Thymus (tissue), 11 donors: ENCODE data around the gene POLRMT. TPM values are rescaled to one million over a fixed set of nuclear protein-coding genes. Genes with fewer than 3 reads are reported as not detected.

ENCODE experiments used
- DNase-seq, 9 donors: peaks; one replicate each; pipeline ENCODE4 v3.0.0-alpha.2; 2013; ENCODE audit warnings: low spot score in 9 of 9, low read depth in 6 of 9, missing footprints in 1 of 9
- H3K27ac ChIP-seq, 2 donors: one replicate each; pipeline ENCODE4 v1.5.1; 2013; ENCODE audit warnings: control low read depth in 1 of 2, low read depth in 1 of 2, low read length in 1 of 2, mild to moderate bottlenecking in 1 of 2, moderate library complexity in 1 of 2
- H3K27me3 ChIP-seq, 2 donors: one replicate each; pipeline ENCODE4 v1.5.1; 2013; ENCODE audit warnings: low read length in 1 of 2; ENCODE audit not compliant: control insufficient read depth in 2 of 2, insufficient read depth in 1 of 2
- H3K36me3 ChIP-seq, 2 donors: one replicate each; pipeline ENCODE4 v1.5.1; 2013; ENCODE audit warnings: low read length in 1 of 2, mild to moderate bottlenecking in 1 of 2, moderate library complexity in 1 of 2; ENCODE audit not compliant: control insufficient read depth in 2 of 2, insufficient read depth in 2 of 2
- H3K4me1 ChIP-seq, 2 donors: one replicate each; pipeline ENCODE4 v1.5.1; 2013; ENCODE audit warnings: low read length in 2 of 2; ENCODE audit not compliant: control insufficient read depth in 2 of 2, insufficient read depth in 2 of 2
- H3K4me3 ChIP-seq, 2 donors: one replicate each; pipeline ENCODE4 v1.5.1; 2013; ENCODE audit warnings: low read length in 2 of 2, control low read depth in 1 of 2, mild to moderate bottlenecking in 1 of 2
- H3K9me3 ChIP-seq, 2 donors: one replicate each; pipeline ENCODE4 v1.5.1; 2013; ENCODE audit warnings: low read length in 1 of 2, mild to moderate bottlenecking in 1 of 2; ENCODE audit not compliant: control insufficient read depth in 2 of 2, insufficient read depth in 1 of 2
- WGBS: extraction: QIAGEN DNeasy Blood & Tissue Kit; methylation state at CpG from one replicate; pipeline ENCODE4 v1.1.7; 2013; 5-methylcytosine and 5-hydroxymethylcytosine counted together
- polyA plus RNA-seq: library from polyadenylated mRNA; stranded (reverse); fragments of 200-250 nt; gene quantifications from one replicate; pipeline ENCODE4 v1.2.3, GENCODE V29; 2013
- total RNA-seq: library from RNA; stranded (reverse); fragments of 120-200 nt; gene quantifications from one replicate; pipeline ENCODE4 v1.2.4, GENCODE V29; 2013
- donor health status: healthy.

Gene POLRMT
- total and polyA plus RNA-seq, 2 donors: 37.0 to 130 TPM

DNA sequence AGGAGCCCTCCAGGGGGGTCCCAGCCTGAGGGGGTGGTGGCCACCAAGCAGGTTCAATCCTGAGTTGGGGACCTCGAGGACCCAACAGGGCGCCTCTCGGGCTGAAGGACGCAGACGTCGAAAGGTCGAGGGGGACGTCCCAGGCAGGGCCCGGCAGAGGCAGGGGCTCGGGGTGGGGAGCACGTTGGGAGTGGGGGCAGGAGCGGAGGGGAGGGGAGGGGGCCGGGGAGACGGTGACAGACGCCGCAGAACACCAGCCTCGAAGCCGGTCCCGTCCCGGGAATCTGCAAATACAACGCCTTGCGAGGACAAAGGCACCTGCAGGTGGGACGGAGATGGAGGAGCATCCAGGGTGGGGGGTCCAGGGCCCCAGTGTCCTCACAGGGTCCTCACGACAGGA is 10.4 kb upstream of the POLRMT start:
- no peaks in the 10 kb centered on the region for H3K9me3 ChIP-seq
- H3K4me3 ChIP-seq: no peak overlapping the region
- H3K36me3 ChIP-seq: peaks cover 28 to 51% of the 10 kb centered on the region in 2 donors
- no peak for DNase-seq
- H3K27ac ChIP-seq: no peak overlapping the region
- H3K27me3 ChIP-seq: peaks cover 4 to 16% of the 10 kb centered on the region in 2 donors
- peaks cover 3 to 7% of the 10 kb centered on the region in 2 donors for H3K4me1 ChIP-seq
- WGBS: 94% methylated on average over 24 of the region's 24 CpGs

DNA sequence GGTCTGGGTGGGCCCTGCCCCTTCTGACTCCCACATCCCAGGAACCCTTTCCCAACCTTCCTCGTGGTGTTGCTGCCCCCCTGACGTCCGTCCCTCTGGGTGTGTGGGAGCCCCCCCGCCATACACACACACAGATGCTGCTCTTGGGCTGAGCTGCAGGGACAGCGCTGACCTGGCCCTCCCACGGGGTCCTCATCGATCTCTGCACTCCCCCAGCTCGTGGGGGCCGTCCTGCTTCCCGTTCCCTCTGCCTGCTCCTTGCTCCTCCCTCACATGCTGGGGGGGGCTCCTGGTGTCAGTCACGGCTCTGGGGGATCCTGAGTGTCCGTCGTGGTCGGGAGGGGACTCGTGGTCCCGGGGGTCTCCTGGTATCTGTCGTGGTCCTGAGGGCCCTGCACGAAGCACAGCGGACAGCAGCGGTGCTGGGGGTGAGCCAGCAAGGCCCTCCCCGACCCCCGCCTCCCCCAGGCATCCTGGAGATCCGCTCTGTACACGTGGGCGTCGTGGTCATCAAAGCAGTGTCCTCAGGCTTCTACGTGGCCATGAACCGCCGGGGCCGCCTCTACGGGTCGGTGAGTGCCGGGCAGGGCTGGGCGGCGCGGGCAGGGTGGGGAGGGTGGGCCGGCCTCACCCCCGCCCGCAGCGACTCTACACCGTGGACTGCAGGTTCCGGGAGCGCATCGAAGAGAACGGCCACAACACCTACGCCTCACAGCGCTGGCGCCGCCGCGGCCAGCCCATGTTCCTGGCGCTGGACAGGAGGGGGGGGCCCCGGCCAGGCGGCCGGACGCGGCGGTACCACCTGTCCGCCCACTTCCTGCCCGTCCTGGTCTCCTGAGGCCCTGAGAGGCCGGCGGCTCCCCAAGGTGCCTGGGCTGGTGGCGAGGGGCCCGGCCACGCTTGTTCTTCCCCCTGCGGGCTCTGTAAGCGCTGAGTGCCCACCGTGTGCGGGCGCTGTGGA is 9.7 kb upstream of the POLRMT start:
- Histone ChIP-seq H3K27ac (no peak overlapping the region), H3K36me3 (peaks cover 22 to 44% of the 10 kb centered on the region in 2 donors), H3K4me3 (no peak overlapping the region), H3K27me3 (peaks cover 8 to 22% of the 10 kb centered on the region in 2 donors), H3K9me3 (no peaks in the 10 kb centered on the region), H3K4me1 (peaks cover 3 to 7% of the 10 kb centered on the region in 2 donors)
- 95% methylated on average over 70 of the region's 70 CpGs for WGBS
- no peak for DNase-seq

DNA sequence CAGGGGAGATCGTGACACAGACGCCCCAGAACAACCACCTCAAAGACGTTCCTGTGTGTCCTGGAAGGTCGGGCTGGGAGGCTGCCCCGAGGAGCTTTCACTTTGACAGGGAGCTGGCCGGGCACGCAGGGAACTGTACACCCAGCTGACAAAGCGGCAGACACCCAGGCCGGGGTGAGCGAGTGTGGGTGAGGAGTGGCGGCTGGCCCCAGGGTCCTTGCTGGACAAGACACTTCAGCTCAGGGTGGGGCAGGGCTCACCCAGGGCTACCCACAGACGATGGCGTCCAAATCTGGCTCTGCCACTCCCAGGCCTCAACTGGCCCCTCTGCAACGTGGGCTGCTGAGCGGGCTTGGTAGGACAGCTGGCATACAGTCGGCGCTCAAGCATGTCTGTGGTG is 8.4 kb upstream of the POLRMT start:
- WGBS: 93% methylated on average over 17 of the region's 17 CpGs
- Histone ChIP-seq H3K27me3 (peaks cover 8 to 26% of the 10 kb centered on the region in 2 donors), H3K36me3 (peaks cover 10 to 31% of the 10 kb centered on the region in 2 donors), H3K4me1 (peaks cover 3 to 7% of the 10 kb centered on the region in 2 donors), H3K9me3 (no peaks in the 10 kb centered on the region), H3K4me3 (no peak overlapping the region), H3K27ac (no peak overlapping the region)
- no peak for DNase-seq

DNA sequence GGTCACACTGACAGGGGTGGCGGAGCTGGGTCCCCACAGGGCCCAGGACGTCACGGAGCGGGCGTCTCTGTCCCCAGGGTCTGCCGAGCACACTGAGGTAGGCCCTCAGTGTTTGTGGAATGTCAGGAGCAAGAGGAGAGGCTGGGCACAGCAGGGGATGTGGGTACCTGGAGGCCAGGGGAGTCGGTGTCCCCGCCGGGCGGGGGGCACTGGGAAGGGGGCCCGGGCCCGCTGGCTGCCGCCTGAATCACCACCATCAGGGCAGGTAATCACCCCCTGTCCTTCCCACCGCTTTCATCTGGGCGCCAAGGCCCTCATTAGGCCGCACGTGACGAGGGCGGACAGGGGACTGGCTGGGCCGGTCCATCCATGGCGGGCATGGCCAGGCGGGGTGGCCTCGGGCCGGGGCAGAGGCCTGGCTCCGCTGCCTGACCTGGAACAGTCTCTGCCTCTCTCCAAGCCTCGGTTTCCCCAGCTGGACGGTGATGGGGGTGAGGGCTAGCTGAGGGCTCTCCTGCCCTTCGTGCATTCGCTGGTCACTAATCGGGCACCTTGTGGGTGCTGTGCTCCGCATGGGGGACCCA is 7.4 kb upstream of the POLRMT start:
- peaks cover 8 to 26% of the 10 kb centered on the region in 2 donors for H3K27me3 ChIP-seq
- no peak overlapping the region for H3K4me3 ChIP-seq
- peaks cover 2 to 21% of the 10 kb centered on the region in 2 donors for H3K36me3 ChIP-seq
- DNase-seq: no peak
- WGBS: 95% methylated on average over 31 of the region's 31 CpGs
- H3K27ac ChIP-seq: no peak overlapping the region
- no peaks in the 10 kb centered on the region for H3K9me3 ChIP-seq
- H3K4me1 ChIP-seq: peaks cover 3 to 7% of the 10 kb centered on the region in 2 donors

DNA sequence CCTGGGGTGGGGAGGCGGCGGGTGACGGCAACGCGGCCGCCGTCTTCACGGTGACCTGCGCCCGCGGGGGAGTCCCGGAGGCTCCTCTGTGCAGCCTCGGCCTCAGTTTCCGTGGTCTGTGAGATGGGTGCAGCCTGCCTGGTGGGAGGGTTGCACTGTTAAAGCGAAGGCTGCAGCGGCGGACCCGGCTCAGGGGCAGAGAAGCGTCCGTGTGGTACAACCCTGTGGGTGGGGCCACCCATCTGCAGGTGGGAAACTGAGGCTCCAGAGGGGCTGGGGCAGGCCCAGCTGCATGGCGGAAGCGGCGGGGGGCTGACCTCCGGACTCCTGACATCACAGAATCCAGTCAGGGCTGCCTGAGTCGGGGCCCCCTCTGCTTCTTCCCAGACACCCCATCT is 6.8 kb upstream of the POLRMT start:
- H3K27ac ChIP-seq: no peak overlapping the region
- no peak for DNase-seq
- 62% methylated on average over 25 of the region's 25 CpGs for WGBS
- peaks cover 3 to 7% of the 10 kb centered on the region in 2 donors for H3K4me1 ChIP-seq
- H3K27me3 ChIP-seq: peaks cover 8 to 26% of the 10 kb centered on the region in 2 donors
- H3K36me3 ChIP-seq: peaks cover 0 to 19% of the 10 kb centered on the region in 2 donors
- H3K9me3 ChIP-seq: no peaks in the 10 kb centered on the region
- H3K4me3 ChIP-seq: peak overlapping the region in 1 of 2 donors; percentile 50

DNA sequence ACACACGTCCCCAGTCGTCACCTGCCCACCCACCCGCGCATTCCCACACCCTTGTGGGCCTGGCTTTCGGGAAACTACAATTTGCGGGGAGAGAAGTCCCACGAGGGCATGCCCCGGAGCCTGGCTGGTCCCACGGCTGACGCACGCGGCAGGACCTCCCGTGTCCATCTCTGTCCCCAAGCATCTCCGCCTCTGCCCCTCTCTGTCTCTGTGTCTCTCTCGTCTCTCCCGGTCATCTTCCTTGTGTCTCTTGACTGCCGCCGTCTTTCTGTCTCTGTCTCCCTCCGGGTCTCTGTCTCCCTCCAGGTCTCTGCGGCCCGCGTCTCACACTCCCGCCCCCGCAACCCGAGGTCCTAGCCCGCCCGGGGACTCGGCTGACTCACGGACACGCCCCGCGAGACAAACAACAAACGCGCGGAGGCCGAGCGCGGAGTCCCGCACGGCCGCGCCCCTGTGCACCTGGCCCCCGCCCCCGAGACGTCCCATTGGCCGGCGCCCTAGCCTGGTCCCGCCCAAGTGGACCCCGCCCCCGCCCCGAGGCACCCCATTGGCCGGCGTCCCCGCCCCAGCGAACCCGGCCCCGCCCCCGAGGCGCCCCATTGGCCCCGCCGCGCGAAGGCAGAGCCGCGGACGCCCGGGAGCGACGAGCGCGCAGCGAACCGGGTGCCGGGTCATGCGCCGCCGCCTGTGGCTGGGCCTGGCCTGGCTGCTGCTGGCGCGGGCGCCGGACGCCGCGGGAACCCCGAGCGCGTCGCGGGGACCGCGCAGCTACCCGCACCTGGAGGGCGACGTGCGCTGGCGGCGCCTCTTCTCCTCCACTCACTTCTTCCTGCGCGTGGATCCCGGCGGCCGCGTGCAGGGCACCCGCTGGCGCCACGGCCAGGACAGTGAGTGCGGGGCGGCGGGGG is 6.2 kb upstream of the POLRMT start, which contains the start of gene FGF22:
Gene FGF22 (plus strand): TSS at position 627 of the 908 bp plus-strand sequence. CDS start 47 bp downstream, at position 674.
- 8% methylated on average over 109 of the region's 109 CpGs for WGBS
- Histone ChIP-seq H3K27ac (no peak within 1 kb of the TSS), H3K36me3 (peaks cover 0 to 14% of the 10 kb centered on the region in 2 donors), H3K27me3 (peaks cover 8 to 26% of the 10 kb centered on the region in 2 donors), H3K4me3 (peak within 1 kb of the TSS; percentile 13 to 50), H3K9me3 (no peaks in the 10 kb centered on the region), H3K4me1 (peaks cover 3 to 7% of the 10 kb centered on the region in 2 donors)
- peak in 7 of 9 donors; percentile 65 to 91 (median 83) for DNase-seq

DNA sequence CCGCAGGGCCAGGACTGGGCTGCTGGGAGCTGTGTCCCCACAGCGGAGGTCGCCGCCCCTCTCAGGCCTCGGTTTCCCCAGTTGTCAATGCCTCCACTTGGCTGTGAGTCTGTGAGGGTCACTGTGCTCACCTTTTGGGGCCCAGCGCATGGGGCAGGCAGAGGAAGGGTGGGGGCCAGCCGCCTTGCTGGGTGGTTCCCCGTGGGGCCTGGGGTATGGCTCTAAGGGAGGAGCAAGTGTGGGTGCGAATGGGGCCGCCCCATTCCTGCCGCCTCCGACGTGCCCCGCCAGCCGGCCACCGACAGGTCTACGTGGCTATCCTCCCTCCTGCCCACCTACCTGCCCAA is 5.5 kb upstream of the POLRMT start:
- H3K4me3 ChIP-seq: no peak overlapping the region

DNA sequence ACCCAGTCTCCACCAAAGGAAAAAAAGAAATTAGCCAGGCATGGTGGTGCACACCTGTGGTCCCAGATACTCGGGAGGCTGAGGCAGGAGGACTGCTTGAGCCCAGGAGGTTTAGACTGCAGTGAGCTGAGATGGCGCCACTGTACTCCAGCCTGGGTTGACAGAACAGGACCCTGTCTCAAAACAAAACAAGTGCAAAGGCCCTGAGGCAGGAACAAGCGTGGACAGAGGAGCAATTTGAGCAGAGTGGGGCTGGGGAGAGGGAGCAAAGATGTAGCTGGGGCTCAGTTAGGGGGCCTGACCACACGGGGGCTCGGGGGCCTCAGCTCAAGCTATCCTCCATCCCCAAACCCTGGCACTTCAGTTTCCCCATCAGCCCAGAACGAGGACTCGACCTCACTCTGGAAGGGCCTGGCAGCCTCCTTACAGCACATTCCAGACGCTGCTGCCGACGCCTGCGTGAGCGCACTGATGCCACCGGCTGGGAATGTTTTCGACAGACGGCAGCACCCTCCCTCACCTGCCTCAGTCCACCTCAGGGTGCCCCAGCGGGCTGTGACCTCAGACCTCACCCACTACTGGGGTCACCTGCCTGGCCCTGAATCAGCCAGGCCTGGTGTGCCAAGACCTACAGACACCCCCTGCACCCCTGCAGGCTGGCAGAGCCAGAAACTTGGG is 1.8 kb upstream of the POLRMT start:
- no peak overlapping the region for H3K4me3 ChIP-seq

More for the DNA sequence above, 5.5 kb upstream of the POLRMT start:
- H3K36me3 ChIP-seq: peaks cover 0 to 10% of the 10 kb centered on the region in 2 donors
- H3K27ac ChIP-seq: no peak overlapping the region
- peaks cover 8 to 12% of the 10 kb centered on the region in 2 donors for H3K4me1 ChIP-seq
- H3K27me3 ChIP-seq: peaks cover 8 to 26% of the 10 kb centered on the region in 2 donors
- 71% methylated on average over 17 of the region's 17 CpGs for WGBS
- H3K9me3 ChIP-seq: no peaks in the 10 kb centered on the region
- DNase-seq: no peak

More for the DNA sequence above, 1.8 kb upstream of the POLRMT start:
- DNase-seq: no peak
- H3K9me3 ChIP-seq: peaks cover 0 to 5% of the 10 kb centered on the region in 2 donors
- 96% methylated on average over 16 of the region's 16 CpGs for WGBS
- peaks cover 7 to 8% of the 10 kb centered on the region in 2 donors for H3K36me3 ChIP-seq
- H3K4me1 ChIP-seq: peaks cover 20 to 24% of the 10 kb centered on the region in 2 donors
- peaks cover 8 to 20% of the 10 kb centered on the region in 2 donors for H3K27me3 ChIP-seq
- no peak overlapping the region for H3K27ac ChIP-seq
